SU-DHL-6 (cell line): ENCODE data around the gene NRXN2.

Experiments
- H2AFZ ChIP-seq: fragments of 200-600 bp; sonication (generic); 2 replicates; pipeline ENCODE4 v1.6.1; 2014; ENCODE audit warnings: low read depth, mild to moderate bottlenecking, moderate library complexity, mixed read lengths, antibody characterized with exemption, low read length; ENCODE audit not compliant: severe bottlenecking
- H3F3A ChIP-seq: fragments of 200-600 bp; shearing (Covaris generic); 2 replicates; pipeline ENCODE4 v1.6.0; 2016; ENCODE audit warnings: antibody characterized with exemption, mild to moderate bottlenecking; ENCODE audit not compliant: insufficient read depth
- H3K27ac ChIP-seq: fragments of 200-600 bp; sonication (generic); 2 replicates; pipeline ENCODE4 v1.5.1; 2016; ENCODE audit warnings: low read depth, mild to moderate bottlenecking, low read length, moderate library complexity, mixed read lengths
- H3K27me3 ChIP-seq: fragments of 200-600 bp; sonication (generic), shearing (Covaris generic); 2 replicates; pipeline ENCODE4 v1.6.0; 2014; ENCODE audit warnings: mild to moderate bottlenecking, low read length
- H3K36me3 ChIP-seq: fragments of 200-600 bp; sonication (generic); 2 replicates; pipeline ENCODE4 v1.6.1; 2014; ENCODE audit warnings: mild to moderate bottlenecking, low read length, mixed read lengths
- H3K4me2 ChIP-seq: fragments of 300-600, 200-600 bp; shearing (Covaris generic), sonication (generic); 2 replicates; pipeline ENCODE4 v1.6.0; 2014; ENCODE audit warnings: low read length, low read depth, mild to moderate bottlenecking; ENCODE audit not compliant: poor library complexity, severe bottlenecking
- H3K4me3 ChIP-seq: fragments of 200-600 bp; sonication (generic); 2 replicates; pipeline ENCODE4 v1.5.1; 2014; ENCODE audit warnings: antibody characterized with exemption, low read length, mild to moderate bottlenecking, mixed read lengths; ENCODE audit not compliant: insufficient read depth, poor library complexity, severe bottlenecking
- H3K79me2 ChIP-seq: fragments of 200-600 bp; sonication (generic); 2 replicates; pipeline ENCODE4 v1.6.1; 2014; ENCODE audit warnings: mild to moderate bottlenecking, low read length, moderate library complexity; ENCODE audit not compliant: insufficient read depth
- H3K9ac ChIP-seq: fragments of 200-600 bp; sonication (generic); 2 replicates; pipeline ENCODE4 v1.7.0; 2014; ENCODE audit warnings: mild to moderate bottlenecking, low read length
- H3K9me2 ChIP-seq: fragments of 200-600 bp; sonication (generic); replicated peaks from 2 replicates; pipeline ENCODE4 v1.6.1; 2014; ENCODE audit warnings: low read length; ENCODE audit not compliant: insufficient read depth
- H3K9me3 ChIP-seq: fragments of 200-600 bp; sonication (generic); 2 replicates; pipeline ENCODE4 v1.6.1; 2014; ENCODE audit warnings: low read length, mixed read lengths; ENCODE audit not compliant: insufficient read depth
- H4K20me1 ChIP-seq: fragments of 200-600 bp; sonication (generic); 2 replicates; pipeline ENCODE4 v1.6.1; 2014; ENCODE audit warnings: low read depth, mild to moderate bottlenecking, antibody characterized with exemption, low read length, moderate library complexity, mixed read lengths
- CTCF ChIP-seq: fragments of 200-600 bp; sonication (generic); IDR thresholded peaks from one replicate; pipeline ENCODE4 v1.5.1; 2017; ENCODE audit warnings: antibody characterized with exemption, mild to moderate bottlenecking, low read length, moderate library complexity; ENCODE audit not compliant: insufficient read depth, poor library complexity, severe bottlenecking
- EZH2phosphoT487 ChIP-seq: fragments of 200-600 bp; sonication (generic), shearing (Covaris generic); conservative IDR thresholded peaks from 2 replicates; pipeline ENCODE4 v1.6.1; 2018; ENCODE audit warnings: mild to moderate bottlenecking, antibody characterized with exemption, low read length, moderate library complexity, mixed read lengths

The NRXN2 gene

GRCh38 chr11:64560941-64561340 is 162.1 kb downstream of the NRXN2 start:
- Histone ChIP-seq H3K36me3 (no peaks in the 10 kb centered on the region), H3K4me3 (no peak overlapping the region), H3F3A (no peaks in the 10 kb centered on the region), H3K4me2 (no peak overlapping the region), H3K9me3 (no peaks in the 10 kb centered on the region), H2AFZ (no peak overlapping the region), H3K79me2 (no peaks in the 10 kb centered on the region), H3K9ac (no peak overlapping the region), H3K27me3 (no peaks in the 10 kb centered on the region), H3K27ac (no peak overlapping the region), H3K9me2 (no peaks in the 10 kb centered on the region), H4K20me1 (no peaks in the 10 kb centered on the region)
- TF ChIP-seq CTCF (no peak), EZH2phosphoT487 (no peak)

GRCh38 chr11:64560139-64560771 is 162.7 kb downstream of the NRXN2 start:
- Histone ChIP-seq H3K27me3 (no peaks in the 10 kb centered on the region), H3F3A (no peaks in the 10 kb centered on the region), H3K9me3 (no peaks in the 10 kb centered on the region), H3K4me3 (no peak overlapping the region), H3K4me2 (no peak overlapping the region), H3K9ac (no peak overlapping the region), H3K9me2 (no peaks in the 10 kb centered on the region), H3K27ac (no peak overlapping the region), H3K36me3 (no peaks in the 10 kb centered on the region), H3K79me2 (no peaks in the 10 kb centered on the region), H2AFZ (no peak overlapping the region), H4K20me1 (no peaks in the 10 kb centered on the region)
- TF ChIP-seq EZH2phosphoT487 (no peak), CTCF (no peak)

GRCh38 chr11:64559351-64560138 is 163.5 kb downstream of the NRXN2 start:
- no peak overlapping the region for H3K9ac ChIP-seq
- H3K27ac ChIP-seq: no peak overlapping the region
- H3K36me3 ChIP-seq: no peaks in the 10 kb centered on the region
- no peak overlapping the region for H3K4me2 ChIP-seq
- no peaks in the 10 kb centered on the region for H3K9me3 ChIP-seq
- H3K4me3 ChIP-seq: no peak overlapping the region
- no peak overlapping the region for H2AFZ ChIP-seq
- no peaks in the 10 kb centered on the region for H3K9me2 ChIP-seq
- no peaks in the 10 kb centered on the region for H4K20me1 ChIP-seq
- no peaks in the 10 kb centered on the region for H3K27me3 ChIP-seq
- TF ChIP-seq EZH2phosphoT487 (no peak), CTCF (no peak)
- no peaks in the 10 kb centered on the region for H3F3A ChIP-seq
- H3K79me2 ChIP-seq: no peaks in the 10 kb centered on the region
